Measurements from ENCODE around the gene PFKP. TPM values are rescaled to one million over a fixed set of nuclear protein-coding genes. Genes with fewer than 3 reads are reported as not detected.

The PFKP gene
- total RNA-seq, 1 donor from 2014 or later, result 24.2 TPM

DNA sequence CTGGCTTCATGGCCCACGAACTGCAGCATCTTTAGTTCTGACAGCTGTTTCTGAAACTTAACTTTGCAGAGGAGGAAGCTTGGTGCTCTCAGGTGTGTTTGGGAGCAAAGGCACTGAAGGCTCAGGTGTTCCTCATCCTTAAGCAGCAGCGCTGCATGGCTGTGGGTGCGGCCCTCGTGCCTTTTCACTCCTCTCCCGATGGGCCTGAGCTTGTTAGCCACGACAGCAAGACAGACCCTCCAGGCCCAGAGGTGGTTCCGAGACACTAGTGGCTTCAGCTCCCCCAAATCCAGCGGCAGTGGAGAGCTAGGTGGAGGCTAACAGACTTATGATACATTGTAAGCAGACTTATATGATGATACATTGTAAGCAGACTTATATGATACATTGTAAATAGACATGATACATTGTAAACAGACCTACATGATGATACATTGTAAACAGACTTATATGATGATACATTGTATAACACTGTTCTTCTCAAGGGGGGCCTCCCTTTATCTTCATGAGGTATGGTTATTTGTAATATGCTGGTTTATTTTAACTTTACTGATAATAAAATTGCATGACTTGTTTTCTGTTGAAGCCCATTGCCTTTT lies 14.1 kb downstream of the PFKP start:
- peaks cover 5% of the 10 kb centered on the region for H3K27me3 Mint-ChIP-seq (ENCODE audit: unreplicated experiment)
- peaks cover 12% of the 10 kb centered on the region for H3K4me1 Mint-ChIP-seq (ENCODE audit: low read depth, unreplicated experiment)
- H3K4me3 Mint-ChIP-seq (ENCODE audit: unreplicated experiment), result no peak overlapping the region
- no peak overlapping the region for H3K27ac Mint-ChIP-seq (ENCODE audit: unreplicated experiment)
- TF ChIP-seq, protein P1, sequence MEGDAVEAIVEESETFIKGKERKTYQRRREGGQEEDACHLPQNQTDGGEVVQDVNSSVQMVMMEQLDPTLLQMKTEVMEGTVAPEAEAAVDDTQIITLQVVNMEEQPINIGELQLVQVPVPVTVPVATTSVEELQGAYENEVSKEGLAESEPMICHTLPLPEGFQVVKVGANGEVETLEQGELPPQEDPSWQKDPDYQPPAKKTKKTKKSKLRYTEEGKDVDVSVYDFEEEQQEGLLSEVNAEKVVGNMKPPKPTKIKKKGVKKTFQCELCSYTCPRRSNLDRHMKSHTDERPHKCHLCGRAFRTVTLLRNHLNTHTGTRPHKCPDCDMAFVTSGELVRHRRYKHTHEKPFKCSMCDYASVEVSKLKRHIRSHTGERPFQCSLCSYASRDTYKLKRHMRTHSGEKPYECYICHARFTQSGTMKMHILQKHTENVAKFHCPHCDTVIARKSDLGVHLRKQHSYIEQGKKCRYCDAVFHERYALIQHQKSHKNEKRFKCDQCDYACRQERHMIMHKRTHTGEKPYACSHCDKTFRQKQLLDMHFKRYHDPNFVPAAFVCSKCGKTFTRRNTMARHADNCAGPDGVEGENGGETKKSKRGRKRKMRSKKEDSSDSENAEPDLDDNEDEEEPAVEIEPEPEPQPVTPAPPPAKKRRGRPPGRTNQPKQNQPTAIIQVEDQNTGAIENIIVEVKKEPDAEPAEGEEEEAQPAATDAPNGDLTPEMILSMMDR (IDR thresholded peaks at IDR 0.05; ENCODE audit: partially characterized antibody, unreplicated experiment), result no peak
- peaks cover 2% of the 10 kb centered on the region for H3K9me3 Mint-ChIP-seq (ENCODE audit: unreplicated experiment)
- DNase-seq, result no peak
- H3K36me3 Mint-ChIP-seq (ENCODE audit: unreplicated experiment), result no peaks in the 10 kb centered on the region

DNA sequence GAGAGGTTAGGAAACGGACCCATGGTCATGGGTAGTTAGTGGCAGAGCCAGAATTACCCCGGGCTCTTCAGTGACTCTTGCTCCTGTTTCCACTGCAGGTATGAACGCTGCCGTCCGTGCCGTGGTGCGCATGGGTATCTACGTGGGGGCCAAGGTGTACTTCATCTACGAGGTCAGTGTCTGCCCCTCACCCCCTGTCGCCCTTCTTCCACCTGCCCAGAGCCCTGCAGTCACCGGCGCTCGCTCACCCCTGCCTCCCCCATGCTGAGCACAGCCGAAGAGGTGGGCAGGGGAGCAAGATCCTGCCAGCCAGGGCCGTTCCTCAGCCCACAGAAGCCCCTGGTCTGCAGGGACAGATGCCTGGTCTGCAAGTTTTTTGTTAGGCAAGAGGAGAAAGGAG lies 14.9 kb downstream of the PFKP start:
- Mint-ChIP-seq H3K9me3 (ENCODE audit: unreplicated experiment) (peaks cover 2% of the 10 kb centered on the region), H3K4me3 (ENCODE audit: unreplicated experiment) (no peak overlapping the region), H3K36me3 (ENCODE audit: unreplicated experiment) (no peaks in the 10 kb centered on the region), H3K27ac (ENCODE audit: unreplicated experiment) (no peak overlapping the region), H3K4me1 (ENCODE audit: low read depth, unreplicated experiment) (peaks cover 12% of the 10 kb centered on the region), H3K27me3 (ENCODE audit: unreplicated experiment) (peaks cover 5% of the 10 kb centered on the region)
- no peak for DNase-seq
- TF ChIP-seq, protein P1 (IDR thresholded peaks at IDR 0.05; ENCODE audit: partially characterized antibody, unreplicated experiment), result no peak

DNA sequence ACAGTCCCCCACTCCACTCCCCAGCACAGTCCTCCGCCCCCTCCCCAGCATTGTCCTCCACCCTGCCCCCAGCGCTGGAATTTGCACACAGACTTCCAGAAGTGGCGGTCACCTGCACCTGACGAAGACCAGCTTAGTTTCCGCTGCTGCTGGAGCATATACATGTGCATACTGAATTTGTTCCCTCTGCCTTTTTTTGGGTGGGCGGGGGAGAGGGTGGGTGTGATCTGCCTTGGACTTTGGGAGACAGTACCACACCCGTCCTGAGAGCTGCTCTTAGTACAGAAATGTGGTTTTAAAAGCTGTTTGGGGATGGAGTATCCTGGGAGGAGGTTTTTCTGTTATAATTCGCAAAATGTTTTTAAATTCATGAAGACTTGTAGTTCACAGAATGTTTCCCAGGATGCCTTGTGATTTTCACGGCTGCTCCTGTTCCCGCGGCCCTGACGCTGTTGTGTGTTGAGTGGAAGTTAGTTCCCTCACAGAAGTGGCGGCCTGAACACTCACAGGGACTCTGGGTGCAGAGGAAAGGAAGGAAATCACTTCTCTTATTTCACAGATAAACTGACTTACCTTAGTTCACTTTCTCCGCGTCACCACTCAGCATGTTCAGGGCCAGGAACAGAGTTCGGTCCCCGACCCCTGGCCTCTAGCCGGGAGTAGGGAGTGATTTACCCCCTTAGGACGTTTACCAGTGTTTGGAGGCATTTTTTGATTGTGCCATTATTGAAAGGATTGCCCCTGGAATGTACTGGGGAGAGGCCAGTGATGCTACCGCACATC lies 18.6 kb downstream of the PFKP start:
- DNase-seq, result no peak
- H3K4me3 Mint-ChIP-seq (ENCODE audit: unreplicated experiment), result no peak overlapping the region
- no peaks in the 10 kb centered on the region for H3K36me3 Mint-ChIP-seq (ENCODE audit: unreplicated experiment)
- no peak overlapping the region for H3K27ac Mint-ChIP-seq (ENCODE audit: unreplicated experiment)
- H3K4me1 Mint-ChIP-seq (ENCODE audit: low read depth, unreplicated experiment), result no peaks in the 10 kb centered on the region
- TF ChIP-seq, protein P1 (IDR thresholded peaks at IDR 0.05; ENCODE audit: partially characterized antibody, unreplicated experiment), result no peak
- H3K9me3 Mint-ChIP-seq (ENCODE audit: unreplicated experiment), result no peaks in the 10 kb centered on the region
- H3K27me3 Mint-ChIP-seq (ENCODE audit: unreplicated experiment), result no peaks in the 10 kb centered on the region

DNA sequence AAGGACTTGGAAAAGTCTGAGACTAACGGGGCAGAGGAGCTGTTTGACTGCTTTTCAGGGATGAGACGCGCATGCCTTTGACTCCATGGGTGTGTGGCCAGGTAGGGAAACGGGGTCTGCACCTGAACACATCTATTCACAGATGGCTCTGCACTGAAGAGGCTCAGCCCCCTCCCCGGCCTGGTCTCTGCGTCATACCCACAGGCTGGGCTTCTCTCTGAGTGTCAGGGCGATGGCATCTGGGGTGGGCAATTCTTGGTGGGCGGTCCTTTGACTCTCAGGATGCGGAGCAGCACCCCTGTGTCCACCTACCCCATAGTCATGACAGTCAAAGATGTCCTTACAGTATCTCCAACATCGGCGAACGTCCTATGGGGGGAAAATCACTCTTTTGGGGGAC lies 23.0 kb downstream of the PFKP start:
- H3K4me1 Mint-ChIP-seq (ENCODE audit: low read depth, unreplicated experiment), result no peaks in the 10 kb centered on the region
- H3K36me3 Mint-ChIP-seq (ENCODE audit: unreplicated experiment), result no peaks in the 10 kb centered on the region
- H3K27ac Mint-ChIP-seq (ENCODE audit: unreplicated experiment), result no peak overlapping the region
- H3K27me3 Mint-ChIP-seq (ENCODE audit: unreplicated experiment), result no peaks in the 10 kb centered on the region
- TF ChIP-seq, protein P1 (IDR thresholded peaks at IDR 0.05; ENCODE audit: partially characterized antibody, unreplicated experiment), result no peak
- DNase-seq, result no peak
- no peak overlapping the region for H3K4me3 Mint-ChIP-seq (ENCODE audit: unreplicated experiment)
- H3K9me3 Mint-ChIP-seq (ENCODE audit: unreplicated experiment), result no peaks in the 10 kb centered on the region

Data from glutamatergic neuron (in vitro differentiated cells).